ENCODE results near the gene PUM2.
"Not testable (repeated sequence)": the region's sequence is repeated elsewhere in the genome, so short reads cannot be mapped to it uniquely, and the experiment has no call there.

Gene PUM2

DNA sequence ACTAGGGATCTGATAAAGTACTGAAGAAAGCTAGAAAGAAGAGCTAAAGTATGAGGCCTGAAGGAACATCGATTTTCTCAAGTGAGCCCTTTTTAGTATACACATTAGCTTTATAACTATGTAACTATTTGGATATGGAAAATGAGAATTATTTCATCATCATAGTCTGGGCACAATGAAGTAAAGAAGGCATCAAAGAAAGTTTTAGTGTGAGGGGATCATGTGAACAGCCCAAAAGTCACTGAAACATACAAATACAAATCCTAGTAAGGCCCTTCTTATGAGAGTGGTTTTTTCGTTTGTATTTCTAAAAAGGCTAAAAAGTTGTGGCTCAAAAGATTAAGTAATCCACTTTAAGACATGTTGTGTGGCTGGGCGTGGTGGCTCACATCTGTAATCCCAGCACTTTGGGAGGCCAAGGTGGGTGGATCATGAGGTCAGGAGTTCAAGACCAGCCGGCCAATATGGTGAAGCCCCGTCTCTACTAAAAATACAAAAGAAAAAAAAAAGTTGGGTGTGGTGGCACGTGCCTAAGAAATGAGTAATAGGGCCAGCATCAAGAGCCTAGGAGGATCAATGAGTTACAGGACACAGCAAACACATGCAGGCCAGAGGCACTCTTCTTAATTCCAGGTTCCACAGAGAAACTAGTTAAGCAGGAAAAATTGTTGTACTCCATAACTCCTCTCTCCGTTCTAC, 61.9 kb downstream of the PUM2 start:
- no peak for DNase-seq
- H3K36me3 ChIP-seq (ENCODE audit: control insufficient read depth, insufficient read depth, low read length): no peaks in the 10 kb centered on the region

DNA sequence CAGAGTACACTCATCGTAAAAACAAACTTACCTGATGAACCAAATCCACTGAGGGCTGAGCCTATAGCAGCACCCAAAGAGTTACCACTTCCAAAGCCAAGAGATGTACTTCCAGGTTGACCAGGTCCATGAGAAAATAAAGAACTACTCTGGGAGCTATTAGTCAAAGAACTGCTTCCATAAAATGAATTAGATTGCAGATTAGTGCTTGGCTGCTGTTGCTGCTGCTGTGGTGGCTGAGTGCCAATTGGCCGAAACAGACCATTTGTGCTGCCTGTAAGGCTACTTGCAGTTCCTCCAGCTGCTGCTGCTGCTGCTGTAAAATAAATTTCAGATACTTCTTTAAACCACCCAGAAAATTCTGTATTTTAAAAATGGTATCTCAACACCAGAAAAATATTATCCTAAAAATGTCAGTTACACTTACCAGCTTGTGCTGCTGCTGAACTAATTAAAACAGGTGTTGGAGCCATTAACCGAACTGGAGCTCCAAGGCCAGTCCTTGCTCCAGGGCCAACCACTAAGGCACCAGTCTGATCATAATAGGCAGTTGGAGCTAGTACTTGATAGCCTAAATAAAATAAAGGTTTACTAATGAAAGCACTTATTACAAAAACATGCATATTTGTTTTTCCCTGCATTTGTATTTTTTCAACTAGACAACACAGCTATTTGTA, 67.6 kb downstream of the PUM2 start:
- Histone ChIP-seq H3K4ac (ENCODE audit: low read depth, low read length) (no peak overlapping the region), H4K5ac (ENCODE audit: low read length) (no peak overlapping the region), H3K79me1 (ENCODE audit: low read length) (peaks cover 7% of the 10 kb centered on the region), H3K56ac (ENCODE audit: low read length) (no peak overlapping the region), H3K4me1 (ENCODE audit: control insufficient read depth, low read depth, low read length) (no peaks in the 10 kb centered on the region), H3K23ac (ENCODE audit: low read length) (no peak overlapping the region), H3K4me2 (ENCODE audit: low read length) (no peak overlapping the region), H2BK15ac (replicated peaks; ENCODE audit: low read depth) (no peak overlapping the region), H4K8ac (ENCODE audit: low read depth, low read length) (no peak overlapping the region), H2BK120ac (ENCODE audit: low read depth, low read length) (no peak overlapping the region), H3K18ac (ENCODE audit: low read length) (no peak overlapping the region), H3K27me3 (ENCODE audit: insufficient read depth, low read length, poor library complexity) (no peaks in the 10 kb centered on the region), H3K4me3 (ENCODE audit: low read length) (no peak overlapping the region), H3K9ac (ENCODE audit: low read length) (no peak overlapping the region), H2BK5ac (ENCODE audit: low read length) (no peak overlapping the region), H2AK5ac (ENCODE audit: low read length) (no peak overlapping the region), H3K36me3 (ENCODE audit: control insufficient read depth, insufficient read depth, low read length) (peaks cover 3% of the 10 kb centered on the region), H3K27ac (ENCODE audit: low read depth, low read length) (no peak overlapping the region), H3K79me2 (ENCODE audit: control insufficient read depth, insufficient read depth, low read length) (no peaks in the 10 kb centered on the region)
- WGBS (ENCODE audit: extremely low coverage, insufficient coverage, low lambda C conversion rate): 100% methylated on average over 1 of the region's 3 CpGs
- DNase-seq: no peak

More for the DNA sequence above, 61.9 kb downstream of the PUM2 start:
- no peak overlapping the region for H3K9ac ChIP-seq (ENCODE audit: low read length)
- H3K4me2 ChIP-seq (ENCODE audit: low read length): no peak overlapping the region
- H3K27ac ChIP-seq (ENCODE audit: low read depth, low read length): no peak overlapping the region
- no peaks in the 10 kb centered on the region for H3K79me2 ChIP-seq (ENCODE audit: control insufficient read depth, insufficient read depth, low read length)
- no peak overlapping the region for H2BK5ac ChIP-seq (ENCODE audit: low read length)
- H4K8ac ChIP-seq (ENCODE audit: low read depth, low read length): peak overlapping the region; percentile 28
- peaks cover 8% of the 10 kb centered on the region for H3K79me1 ChIP-seq (ENCODE audit: low read length)
- H3K27me3 ChIP-seq (ENCODE audit: insufficient read depth, low read length, poor library complexity): no peaks in the 10 kb centered on the region
- H2BK15ac ChIP-seq (replicated peaks; ENCODE audit: low read depth): no peak overlapping the region
- H3K56ac ChIP-seq (ENCODE audit: low read length): no peak overlapping the region
- H3K18ac ChIP-seq (ENCODE audit: low read length): no peak overlapping the region
- H2BK120ac ChIP-seq (ENCODE audit: low read depth, low read length): no peak overlapping the region
- no peak overlapping the region for H3K4ac ChIP-seq (ENCODE audit: low read depth, low read length)
- no CpG with 5 or more reads among the region's 7 CpGs for WGBS (ENCODE audit: extremely low coverage, insufficient coverage, low lambda C conversion rate)
- H3K23ac ChIP-seq (ENCODE audit: low read length): no peak overlapping the region
- no peak overlapping the region for H2AK5ac ChIP-seq (ENCODE audit: low read length)
- H3K4me3 ChIP-seq (ENCODE audit: low read length): no peak overlapping the region
- H4K5ac ChIP-seq (ENCODE audit: low read length): no peak overlapping the region
- no peaks in the 10 kb centered on the region for H3K4me1 ChIP-seq (ENCODE audit: control insufficient read depth, low read depth, low read length)

GRCh38 chr2:20281876-20282275, 68.8 kb downstream of the PUM2 start:
- Histone ChIP-seq H4K5ac (ENCODE audit: low read length) (no peak overlapping the region), H3K4ac (ENCODE audit: low read depth, low read length) (no peak overlapping the region), H3K4me1 (ENCODE audit: control insufficient read depth, low read depth, low read length) (no peaks in the 10 kb centered on the region), H3K79me1 (ENCODE audit: low read length) (peaks cover 4% of the 10 kb centered on the region), H3K4me3 (ENCODE audit: low read length) (no peak overlapping the region), H2BK5ac (ENCODE audit: low read length) (no peak overlapping the region), H3K23ac (ENCODE audit: low read length) (no peak overlapping the region), H3K36me3 (ENCODE audit: control insufficient read depth, insufficient read depth, low read length) (peaks cover 3% of the 10 kb centered on the region), H3K4me2 (ENCODE audit: low read length) (no peak overlapping the region), H2BK120ac (ENCODE audit: low read depth, low read length) (no peak overlapping the region), H3K79me2 (ENCODE audit: control insufficient read depth, insufficient read depth, low read length) (no peaks in the 10 kb centered on the region), H3K56ac (ENCODE audit: low read length) (no peak overlapping the region), H3K27me3 (ENCODE audit: insufficient read depth, low read length, poor library complexity) (no peaks in the 10 kb centered on the region), H3K27ac (ENCODE audit: low read depth, low read length) (no peak overlapping the region), H2BK15ac (replicated peaks; ENCODE audit: low read depth) (no peak overlapping the region), H3K18ac (ENCODE audit: low read length) (no peak overlapping the region), H4K8ac (ENCODE audit: low read depth, low read length) (no peak overlapping the region), H2AK5ac (ENCODE audit: low read length) (no peak overlapping the region), H3K9ac (ENCODE audit: low read length) (no peak overlapping the region)
- no peak for DNase-seq
- no CpG with 5 or more reads among the region's 2 CpGs for WGBS (ENCODE audit: extremely low coverage, insufficient coverage, low lambda C conversion rate)

- no peak overlapping the region for H3K4ac ChIP-seq (ENCODE audit: low read depth, low read length)
- H4K5ac ChIP-seq (ENCODE audit: low read length): no peak overlapping the region
- H3K9ac ChIP-seq (ENCODE audit: low read length): no peak overlapping the region
- H3K27ac ChIP-seq (ENCODE audit: low read depth, low read length): no peak overlapping the region
- H3K27me3 ChIP-seq (ENCODE audit: insufficient read depth, low read length, poor library complexity): no peaks in the 10 kb centered on the region
- H2AK5ac ChIP-seq (ENCODE audit: low read length): no peak overlapping the region
- no peak overlapping the region for H2BK120ac ChIP-seq (ENCODE audit: low read depth, low read length)
- H4K8ac ChIP-seq (ENCODE audit: low read depth, low read length): no peak overlapping the region
- no peak overlapping the region for H2BK5ac ChIP-seq (ENCODE audit: low read length)
- no peak for DNase-seq
- no peaks in the 10 kb centered on the region for H3K79me2 ChIP-seq (ENCODE audit: control insufficient read depth, insufficient read depth, low read length)
- H3K23ac ChIP-seq (ENCODE audit: low read length): no peak overlapping the region
- WGBS (ENCODE audit: extremely low coverage, insufficient coverage, low lambda C conversion rate): no CpG with 5 or more reads among the region's 4 CpGs
- H2BK15ac ChIP-seq (replicated peaks; ENCODE audit: low read depth): no peak overlapping the region
- H3K79me1 ChIP-seq (ENCODE audit: low read length): peaks cover 1% of the 10 kb centered on the region
- H3K18ac ChIP-seq (ENCODE audit: low read length): no peak overlapping the region
- H3K4me2 ChIP-seq (ENCODE audit: low read length): no peak overlapping the region
- H3K4me1 ChIP-seq (ENCODE audit: control insufficient read depth, low read depth, low read length): no peaks in the 10 kb centered on the region
- H3K36me3 ChIP-seq (ENCODE audit: control insufficient read depth, insufficient read depth, low read length): no peaks in the 10 kb centered on the region
- H3K56ac ChIP-seq (ENCODE audit: low read length): no peak overlapping the region
- no peak overlapping the region for H3K4me3 ChIP-seq (ENCODE audit: low read length)
Measured at GRCh38 chr2:20273042-20273441, 77.6 kb downstream of the PUM2 start.

DNA sequence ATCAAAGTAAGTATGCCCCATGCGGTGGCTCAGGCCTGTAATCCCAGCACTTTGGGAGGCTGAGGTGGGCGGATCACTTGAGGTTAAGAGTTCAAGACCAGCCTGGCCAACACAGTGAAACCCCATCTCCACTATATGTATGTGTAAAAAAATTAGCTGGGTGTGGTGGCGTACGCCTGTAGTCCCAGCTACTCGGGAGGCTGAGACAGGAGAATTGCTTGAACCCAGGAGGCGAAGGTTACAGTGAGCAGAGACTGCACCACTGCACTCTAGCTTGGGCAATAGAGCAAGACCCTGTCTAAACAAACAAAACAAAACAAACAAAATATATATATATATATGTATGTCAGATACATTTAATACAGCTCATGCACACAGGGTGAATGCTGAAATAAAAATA, 82.3 kb downstream of the PUM2 start:
- H2BK5ac ChIP-seq (ENCODE audit: low read length); H3K9ac ChIP-seq (ENCODE audit: low read length); H2BK120ac ChIP-seq (ENCODE audit: low read depth, low read length); H3K4me2 ChIP-seq (ENCODE audit: low read length); H3K79me1 ChIP-seq (ENCODE audit: low read length); H3K18ac ChIP-seq (ENCODE audit: low read length); H2BK15ac ChIP-seq (replicated peaks; ENCODE audit: low read depth); H3K4me3 ChIP-seq (ENCODE audit: low read length); H3K27ac ChIP-seq (ENCODE audit: low read depth, low read length); H2AK5ac ChIP-seq (ENCODE audit: low read length); H3K27me3 ChIP-seq (ENCODE audit: insufficient read depth, low read length, poor library complexity); H4K8ac ChIP-seq (ENCODE audit: low read depth, low read length); H3K23ac ChIP-seq (ENCODE audit: low read length); H3K56ac ChIP-seq (ENCODE audit: low read length); DNase-seq; H3K36me3 ChIP-seq (ENCODE audit: control insufficient read depth, insufficient read depth, low read length); H3K79me2 ChIP-seq (ENCODE audit: control insufficient read depth, insufficient read depth, low read length); H3K4me1 ChIP-seq (ENCODE audit: control insufficient read depth, low read depth, low read length); H4K5ac ChIP-seq (ENCODE audit: low read length); H3K4ac ChIP-seq (ENCODE audit: low read depth, low read length): not testable (repeated sequence)
- no CpG with 5 or more reads among the region's 6 CpGs for WGBS (ENCODE audit: extremely low coverage, insufficient coverage, low lambda C conversion rate)

Measured in mesendoderm (in vitro differentiated cells).